H1 (cell line): ENCODE results near the gene KCNB1. TPM values are rescaled to one million over a fixed set of nuclear protein-coding genes. Genes with fewer than 3 reads are reported as not detected.

Experiments
- CTCF ChIA-PET: fragments of 300-600 bp; sonication (Branson Sonifier 250); formaldehyde crosslinking; loops from one replicate; lab custom pipeline; 2021; ENCODE audit not compliant: partially characterized antibody; lab: Charles Lee
- POLR2A ChIA-PET: fragments of 300-600 bp; sonication (Branson Sonifier 250); formaldehyde crosslinking; loops from one replicate; lab custom pipeline; 2021; ENCODE audit warnings: inconsistent platforms; ENCODE audit not compliant: partially characterized antibody; lab: Charles Lee
- DNase-seq, 2 experiments: peaks; one replicate each; pipeline versions ENCODE4 v3.0.0 to v3.0.0-alpha.2; 2010 to 2022; ENCODE audit warnings: low spot score in 2 of 2, low read depth in 1 of 2, mixed read lengths in 1 of 2
- FAIRE-seq: peaks from 2 replicates; lab custom pipeline; 2011; peaks lifted over from hg19 to GRCh38; lab: Jason Lieb, UNC
- H2AFZ ChIP-seq: 2 replicates; pipeline ENCODE4 v1.8.1; 2012; ENCODE audit warnings: low read length, inconsistent platforms
- H2AK5ac ChIP-seq: 2 replicates; pipeline ENCODE4 v1.6.1; 2013; ENCODE audit warnings: low read depth, low read length
- H2BK120ac ChIP-seq: replicated peaks from 2 replicates; pipeline ENCODE3; 2013; ENCODE audit warnings: low read depth, low read length, inconsistent platforms
- H2BK12ac ChIP-seq: 2 replicates; pipeline ENCODE4 v1.6.1; 2013; ENCODE audit warnings: low read depth, low read length
- H2BK15ac ChIP-seq: 2 replicates; pipeline ENCODE4 v1.6.1; 2013; ENCODE audit warnings: low read length
- H2BK20ac ChIP-seq: 2 replicates; pipeline ENCODE4 v1.6.1; 2013; ENCODE audit warnings: low read length
- H2BK5ac ChIP-seq: 2 replicates; pipeline ENCODE4 v1.6.1; 2013; ENCODE audit warnings: low read depth, low read length
- H3K14ac ChIP-seq: 2 replicates; pipeline ENCODE4 v1.6.1; 2013; ENCODE audit warnings: inconsistent platforms; ENCODE audit not compliant: insufficient read length
- H3K18ac ChIP-seq: 2 replicates; pipeline ENCODE4 v1.6.1; 2013; ENCODE audit warnings: low read length; ENCODE audit errors: extremely low read depth
- H3K23ac ChIP-seq: 2 replicates; pipeline ENCODE4 v1.6.1; 2013; ENCODE audit warnings: inconsistent platforms; ENCODE audit not compliant: insufficient read length
- H3K23me2 ChIP-seq: 2 replicates; pipeline ENCODE4 v1.6.1; 2013; ENCODE audit warnings: low read depth, low read length
- H3K27ac ChIP-seq: 2 replicates; pipeline ENCODE4 v1.6.1; 2011; ENCODE audit warnings: low read depth, low read length, inconsistent platforms
- H3K27me3 ChIP-seq, 4 experiments: replicated peaks in 1 of 4; 1 replicate in 1 of 4; 2 replicates in 3 of 4; pipeline versions ENCODE4 v1.6.1 to v1.8.1; 2011 to 2013; ENCODE audit warnings: low read length in 3 of 4, mild to moderate bottlenecking in 3 of 4, inconsistent platforms in 2 of 4, mixed read lengths in 2 of 4, moderate library complexity in 1 of 4; ENCODE audit not compliant: control insufficient read depth in 3 of 4, insufficient read depth in 3 of 4; ENCODE audit errors: extremely low read depth in 1 of 4
- H3K36me3 ChIP-seq, 4 experiments: 2 replicates each; pipeline versions ENCODE4 v1.6.1 to v1.8.1; 2011 to 2013; ENCODE audit warnings: mild to moderate bottlenecking in 4 of 4, low read length in 3 of 4, moderate library complexity in 2 of 4, control low read depth in 1 of 4, inconsistent platforms in 1 of 4; ENCODE audit not compliant: insufficient read depth in 4 of 4, control insufficient read depth in 2 of 4
- H3K4ac ChIP-seq: replicated peaks from 2 replicates; pipeline ENCODE3; 2013; ENCODE audit warnings: low read length, low read depth, mixed read lengths, inconsistent platforms; ENCODE audit not compliant: insufficient read length
- H3K4me1 ChIP-seq, 4 experiments: replicated peaks in 1 of 4; 1 replicate in 1 of 4; 2 replicates in 3 of 4; pipeline versions ENCODE4 v1.6.1 to v1.8.1; 2011 to 2013; ENCODE audit warnings: low read length in 3 of 4, inconsistent platforms in 2 of 4, mixed read lengths in 1 of 4; ENCODE audit not compliant: insufficient read depth in 4 of 4, control insufficient read depth in 3 of 4
- H3K4me2 ChIP-seq, 2 experiments: 2 replicates each; pipeline versions ENCODE4 v1.6.1 to v1.8.1; 2011 to 2013; ENCODE audit warnings: low read depth in 2 of 2, low read length in 2 of 2, control low read depth in 1 of 2, inconsistent platforms in 1 of 2, mild to moderate bottlenecking in 1 of 2; ENCODE audit not compliant: insufficient read depth in 1 of 2
- H3K4me3 ChIP-seq, 4 experiments: fragments of 200-600, 300-600 bp in 1 of 4; sonication (generic), shearing (Covaris generic), sonication (Bioruptor Twin) in 1 of 4; 2 replicates each; pipeline versions ENCODE4 v1.5.1 to v1.8.1; 2011 to 2016; ENCODE audit warnings: low read length in 4 of 4, low read depth in 3 of 4, control low read depth in 2 of 4, inconsistent platforms in 2 of 4, mild to moderate bottlenecking in 2 of 4, mixed read lengths in 1 of 4, moderate library complexity in 1 of 4; ENCODE audit not compliant: insufficient read depth in 2 of 4; ENCODE audit errors: extremely low read depth in 1 of 4
- H3K56ac ChIP-seq: replicated peaks from 2 replicates; pipeline ENCODE3; 2013; ENCODE audit warnings: low read depth, mild to moderate bottlenecking, mixed read lengths, low read length, inconsistent platforms; ENCODE audit not compliant: insufficient read length
- H3K79me1 ChIP-seq: 2 replicates; pipeline ENCODE4 v1.6.1; 2013; ENCODE audit warnings: low read depth, low read length, control low read depth
- H3K79me2 ChIP-seq, 2 experiments: 2 replicates each; pipeline versions ENCODE4 v1.6.1 to v1.8.1; 2012 to 2013; ENCODE audit warnings: low read length in 2 of 2, mild to moderate bottlenecking in 2 of 2, inconsistent platforms in 1 of 2; ENCODE audit not compliant: insufficient read depth in 2 of 2, control insufficient read depth in 1 of 2
- H3K9ac ChIP-seq, 4 experiments: replicated peaks in 1 of 4; 1 replicate in 1 of 4; 2 replicates in 3 of 4; pipeline versions ENCODE4 v1.6.1 to v1.8.1; 2011 to 2013; ENCODE audit warnings: low read depth in 3 of 4, low read length in 3 of 4, control low read depth in 2 of 4, mild to moderate bottlenecking in 2 of 4, moderate library complexity in 2 of 4, inconsistent platforms in 1 of 4; ENCODE audit errors: extremely low read depth in 1 of 4
- H3K9me3 ChIP-seq, 2 experiments: 2 replicates each; pipeline versions ENCODE4 v1.6.1 to v1.8.1; 2012 to 2013; ENCODE audit warnings: mild to moderate bottlenecking in 2 of 2, moderate library complexity in 2 of 2, control low read depth in 1 of 2, inconsistent platforms in 1 of 2, low read depth in 1 of 2, low read length in 1 of 2, mixed read lengths in 1 of 2; ENCODE audit not compliant: insufficient read depth in 2 of 2
- H4K20me1 ChIP-seq, 2 experiments: replicated peaks in 1 of 2; 2 replicates each; pipeline versions ENCODE3 to v1.8.1; 2011 to 2013; ENCODE audit warnings: inconsistent platforms in 2 of 2, low read length in 2 of 2, mild to moderate bottlenecking in 1 of 2; ENCODE audit not compliant: insufficient read depth in 2 of 2, control insufficient read depth in 1 of 2
- H4K5ac ChIP-seq: 2 replicates; pipeline ENCODE4 v1.6.1; 2013; ENCODE audit warnings: low read length, low read depth, mixed read lengths, inconsistent platforms; ENCODE audit not compliant: insufficient read length
- H4K8ac ChIP-seq: 2 replicates; pipeline ENCODE4 v1.8.0; 2013; ENCODE audit warnings: mild to moderate bottlenecking, moderate library complexity, low read length, inconsistent platforms; ENCODE audit not compliant: insufficient read depth; ENCODE audit errors: extremely low read depth
- H4K91ac ChIP-seq: replicated peaks from 2 replicates; pipeline ENCODE3; 2013; ENCODE audit warnings: low read length, mixed read lengths, inconsistent platforms; ENCODE audit not compliant: insufficient read length
- BCL11A ChIP-seq, 2 experiments: IDR thresholded peaks; one replicate each; pipeline ENCODE4 v1.6.1; 2011; ENCODE audit warnings: low read depth in 2 of 2, low read length in 2 of 2, mild to moderate bottlenecking in 2 of 2
- CBX8 ChIP-seq: fragments of 300-800, 300-1000 bp; sonication (generic); IDR thresholded peaks from 2 replicates; pipeline ENCODE4 v1.7.1; 2016; ENCODE audit warnings: low read depth, low read length, borderline replicate concordance
- CEBPB ChIP-seq: IDR thresholded peaks from 2 replicates; pipeline ENCODE4 v1.6.1; 2012; ENCODE audit warnings: low read depth, low read length
- WGBS, 2 experiments: shearing (Covaris generic) in 1 of 2; methylation state at CpG; one replicate each; pipeline versions ENCODE4 v1.1.6 to v1.1.7; 2013 to 2015; ENCODE audit warnings: low lambda C conversion rate in 2 of 2, mixed read lengths in 2 of 2, inconsistent platforms in 1 of 2, low coverage in 1 of 2, missing lambda C conversion rate in 1 of 2; ENCODE audit not compliant: insufficient replicate concordance in 2 of 2, insufficient coverage in 1 of 2, insufficient read length in 1 of 2; ENCODE audit errors: extremely low coverage in 1 of 2, missing lambda C conversion rate in 1 of 2; 5-methylcytosine and 5-hydroxymethylcytosine counted together
- polyA plus RNA-seq, 7 experiments: library from polyadenylated mRNA; depleted of rRNA in 3 of 7; stranded (reverse) in 5 of 7; unstranded in 2 of 7; fragments of >200 nt in 5 of 7; fragments of 200-250 nt in 2 of 7; gene quantifications; 1 replicate in 5 of 7; 2 replicates in 1 of 7; 4 replicates in 1 of 7; pipeline versions ENCODE4 v1.2.1 to v1.2.3, GENCODE V29; 2011 to 2013; ENCODE audit warnings: missing spikeins in 2 of 7, mixed read lengths in 2 of 7
- total RNA-seq: library from RNA; stranded (reverse); fragmentation: NEBNext Ultra II Directional; extraction: Animal tissue kit (Norgen Biotek cat#: 25700); gene quantifications from 2 replicates; pipeline ENCODE4 v1.2.1, GENCODE V29; 2021

Gene KCNB1
- total and polyA plus RNA-seq, 2 of the 8 experiments (the other 6 are each of a cell fraction or from before 2014, with no cell fraction given), result 0.58 to 0.67 TPM

DNA sequence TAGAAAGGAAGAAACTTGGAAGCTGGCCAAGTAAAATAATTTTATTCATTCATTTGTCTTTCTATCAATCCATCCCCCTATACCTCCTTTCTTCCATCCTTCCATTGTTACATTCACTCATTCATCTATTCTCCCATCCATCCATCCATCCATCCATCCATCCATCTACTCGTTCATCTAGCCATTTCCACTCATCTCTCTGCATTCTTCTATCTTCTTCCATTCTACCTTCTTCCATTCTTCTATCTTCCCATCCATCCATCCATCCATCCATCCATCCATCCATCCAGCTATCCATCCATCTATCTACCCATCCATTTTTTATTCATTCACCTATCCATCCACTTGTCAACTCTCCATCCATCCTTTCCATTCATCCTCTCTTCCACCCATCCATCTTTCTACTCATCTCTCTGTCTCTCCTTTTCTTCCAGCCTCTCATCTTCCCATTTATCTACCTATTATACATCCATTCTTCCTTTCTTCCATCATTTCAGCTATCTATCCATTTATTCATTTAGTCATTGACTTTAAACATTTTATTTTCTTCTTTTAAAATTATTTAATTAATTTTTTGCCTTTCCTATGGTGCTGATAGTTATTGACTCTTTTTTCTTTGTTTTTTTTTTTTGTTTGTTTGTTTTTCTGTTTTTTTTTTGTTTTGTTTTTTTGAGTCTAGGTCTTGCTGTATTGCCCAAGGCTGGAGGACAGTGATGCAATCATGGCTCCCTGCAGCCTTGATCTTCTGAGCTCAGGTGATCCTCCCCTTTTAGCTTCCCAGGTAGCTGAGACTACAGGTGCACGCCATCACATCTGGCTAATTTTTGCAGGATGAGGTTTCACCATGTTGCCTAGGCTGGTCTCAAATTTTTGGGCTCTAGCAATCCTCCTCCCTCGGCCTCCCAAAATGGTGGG lies 151.5 kb downstream of the KCNB1 start:
- H3K4me2 ChIP-seq, result no peak overlapping the region
- no peak overlapping the region for H3K27ac ChIP-seq
- H2AK5ac ChIP-seq, result no peak overlapping the region
- no peak overlapping the region for H2BK20ac ChIP-seq
- ChIA-PET CTCF (interaction anchor here (0.6 to 13.1 kb wide), 19 partner anchors 8 to 555 kb away, joined by 3 to 126 read pairs (median 4); partner anchors contain the start of gene KCNB1), POLR2A (interaction anchor here (1.1 to 41.0 kb wide), 2 partner anchors 10 to 47 kb away, joined by 5 to 1132 read pairs; partner anchors contain the start of gene ZNFX1)
- H3K56ac ChIP-seq, result no peak overlapping the region
- H3K9me3 ChIP-seq, result no peaks in the 10 kb centered on the region
- no peak overlapping the region for H2AFZ ChIP-seq
- H3K23ac ChIP-seq, result no peak overlapping the region
- DNase-seq, result no peak
- no peaks in the 10 kb centered on the region; a peak in 1 of 7 replicates for H3K27me3 ChIP-seq
- H2BK5ac ChIP-seq, result no peak overlapping the region
- H3K4me1 ChIP-seq, result no peaks in the 10 kb centered on the region; a peak in 1 of 7 replicates
- H3K9ac ChIP-seq, result no peak overlapping the region
- no peaks in the 10 kb centered on the region for H3K79me1 ChIP-seq
- WGBS, 2 experiments, result 81 to 100% methylated on average over 1 to 3 of the region's 3 CpGs
- H3K4ac ChIP-seq, result no peak overlapping the region
- H4K91ac ChIP-seq, result no peak overlapping the region
- H4K8ac ChIP-seq, result no peak overlapping the region
- no peaks in the 10 kb centered on the region for H3K79me2 ChIP-seq
- H3K4me3 ChIP-seq, result no peak overlapping the region
- no peak overlapping the region for H2BK15ac ChIP-seq
- H3K23me2 ChIP-seq, result peaks cover 4% of the 10 kb centered on the region; the same call in 1 of the 2 replicates
- no peak overlapping the region for H2BK120ac ChIP-seq
- H3K18ac ChIP-seq, result no peak overlapping the region
- FAIRE-seq, result no peak
- no peaks in the 10 kb centered on the region for H4K20me1 ChIP-seq
- no peaks in the 10 kb centered on the region for H3K36me3 ChIP-seq
- H4K5ac ChIP-seq, result no peak overlapping the region
- no peak overlapping the region for H3K14ac ChIP-seq
- TF ChIP-seq CEBPB (peak; percentile 81), BCL11A (IDR thresholded peaks at IDR 0.05; ENCODE audit: low read depth in 2 of 2, low read length in 2 of 2) (no peak), CBX8 (no peak)
- no peak overlapping the region for H2BK12ac ChIP-seq
